ENCODE measurements around the gene PKLR.

Gene PKLR

GRCh38 chr1:155253208-155253607 is 48.0 kb downstream of the PKLR start:
- peak overlapping the region in 1 of 2 experiments; percentile 60; a peak in 1 of 4 replicates for H3K4me3 ChIP-seq (ENCODE audit: low read depth in 1 of 2, low read length in 2 of 2)

DNA sequence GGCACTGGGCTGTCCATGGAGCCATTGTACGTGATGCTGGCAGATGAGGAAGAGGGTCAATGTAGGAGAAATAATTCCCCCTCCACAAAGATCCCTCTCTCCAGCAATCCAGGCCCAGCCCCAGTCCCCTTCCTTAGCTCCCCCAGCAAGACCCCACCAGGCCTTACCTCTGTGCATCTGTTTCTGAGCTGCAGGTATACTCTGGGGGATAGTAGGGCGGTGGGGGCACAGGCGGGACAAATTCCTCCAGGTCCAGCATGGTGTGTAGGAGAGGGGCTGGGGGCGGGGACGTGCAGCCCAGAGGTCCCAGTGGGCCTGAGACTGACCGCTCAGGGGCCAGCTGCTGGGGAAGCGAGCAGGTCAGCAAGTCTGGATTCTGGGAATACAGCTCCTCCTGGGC is 49.7 kb downstream of the PKLR start:
- ATAC-seq (ENCODE audit: insufficient read depth, low read depth) (no peak), DNase-seq (no peak)
- Histone ChIP-seq H3K27ac (ENCODE audit: low read length) (peak overlapping the region; percentile 67), H3K79me2 (ENCODE audit: insufficient read depth, low read length) (peaks cover 21% of the 10 kb centered on the region), H3K9me3 (ENCODE audit: insufficient read depth, low read length, severe bottlenecking) (no peaks in the 10 kb centered on the region), H3K4me1 (ENCODE audit: insufficient read depth, low read length) (peaks cover 47% of the 10 kb centered on the region), H3K9ac (ENCODE audit: low read depth, low read length) (peak overlapping the region; percentile 62; the same call in 1 of the 2 replicates), H3K4me2 (ENCODE audit: insufficient read depth, low read length) (peak overlapping the region; percentile 81), H3K36me3 (ENCODE audit: insufficient read depth, low read length) (peaks cover 21% of the 10 kb centered on the region), H4K20me1 (ENCODE audit: insufficient read depth, low read length) (no peaks in the 10 kb centered on the region), H3K4me3 (ENCODE audit: low read depth in 1 of 2, low read length in 2 of 2) (peak overlapping the region in 1 of 2 experiments; percentile 59; a peak in 1 of 4 replicates), H3K27me3 (ENCODE audit: insufficient read depth, low read length, poor library complexity) (no peaks in the 10 kb centered on the region), H2AFZ (ENCODE audit: low read depth, low read length) (no peak overlapping the region)
- TF ChIP-seq EZH2 (IDR thresholded peaks at IDR 0.05; ENCODE audit: borderline replicate concordance, low read depth, low read length, severe bottlenecking) = no peak
- TF ChIP-seq CTCF (IDR thresholded peaks at IDR 0.05; ENCODE audit: borderline replicate concordance, extremely low read depth, low read length, poor library complexity, severe bottlenecking) = no peak

More at GRCh38 chr1:155253208-155253607, 48.0 kb downstream of the PKLR start:
- no peaks in the 10 kb centered on the region for H3K9me3 ChIP-seq (ENCODE audit: insufficient read depth, low read length, severe bottlenecking)
- peak overlapping the region; percentile 67; the same call in 1 of the 2 replicates for H3K27ac ChIP-seq (ENCODE audit: low read length)
- peak overlapping the region; percentile 85 for H3K4me2 ChIP-seq (ENCODE audit: insufficient read depth, low read length)
- peaks cover 21% of the 10 kb centered on the region for H3K79me2 ChIP-seq (ENCODE audit: insufficient read depth, low read length)
- ATAC-seq (ENCODE audit: insufficient read depth, low read depth) (no peak), DNase-seq (no peak)
- TF ChIP-seq CTCF (IDR thresholded peaks at IDR 0.05; ENCODE audit: borderline replicate concordance, extremely low read depth, low read length, poor library complexity, severe bottlenecking) = no peak
- TF ChIP-seq EZH2 (IDR thresholded peaks at IDR 0.05; ENCODE audit: borderline replicate concordance, low read depth, low read length, severe bottlenecking) = no peak
- peaks cover 47% of the 10 kb centered on the region for H3K4me1 ChIP-seq (ENCODE audit: insufficient read depth, low read length)
- no peak overlapping the region for H2AFZ ChIP-seq (ENCODE audit: low read depth, low read length)
- no peaks in the 10 kb centered on the region for H3K27me3 ChIP-seq (ENCODE audit: insufficient read depth, low read length, poor library complexity)
- no peaks in the 10 kb centered on the region for H4K20me1 ChIP-seq (ENCODE audit: insufficient read depth, low read length)
- H3K36me3 ChIP-seq (ENCODE audit: insufficient read depth, low read length) = peaks cover 17% of the 10 kb centered on the region
- peak overlapping the region; percentile 66; the same call in 1 of the 2 replicates for H3K9ac ChIP-seq (ENCODE audit: low read depth, low read length)

- Histone ChIP-seq H3K9me3 (ENCODE audit: insufficient read depth, low read length, severe bottlenecking) (no peaks in the 10 kb centered on the region), H3K9ac (ENCODE audit: low read depth, low read length) (peak overlapping the region; percentile 62), H3K27ac (ENCODE audit: low read length) (peak overlapping the region; percentile 75), H4K20me1 (ENCODE audit: insufficient read depth, low read length) (no peaks in the 10 kb centered on the region), H3K36me3 (ENCODE audit: insufficient read depth, low read length) (peaks cover 21% of the 10 kb centered on the region), H3K4me2 (ENCODE audit: insufficient read depth, low read length) (peak overlapping the region; percentile 81), H2AFZ (ENCODE audit: low read depth, low read length) (peak overlapping the region; percentile 79), H3K4me3 (ENCODE audit: low read depth in 1 of 2, low read length in 2 of 2) (peak overlapping the region in 1 of 2 experiments; percentile 59; a peak in 3 of 4 replicates), H3K4me1 (ENCODE audit: insufficient read depth, low read length) (peaks cover 45% of the 10 kb centered on the region), H3K27me3 (ENCODE audit: insufficient read depth, low read length, poor library complexity) (no peaks in the 10 kb centered on the region), H3K79me2 (ENCODE audit: insufficient read depth, low read length) (peaks cover 21% of the 10 kb centered on the region)
- DNase-seq (peak; percentile 96), ATAC-seq (ENCODE audit: insufficient read depth, low read depth) (peak; percentile 91)
- TF ChIP-seq CTCF (IDR thresholded peaks at IDR 0.05; ENCODE audit: borderline replicate concordance, extremely low read depth, low read length, poor library complexity, severe bottlenecking) (peak; percentile 100), EZH2 (IDR thresholded peaks at IDR 0.05; ENCODE audit: borderline replicate concordance, low read depth, low read length, severe bottlenecking) (no peak)
Measured at GRCh38 chr1:155250633-155251449, 50.4 kb downstream of the PKLR start.

Data from DND-41 (cell line).